HCT116 (cell line): ENCODE measurements around the gene TUBA8. TPM values are rescaled to one million over a fixed set of nuclear protein-coding genes. Genes with fewer than 3 reads are reported as not detected.
"Not testable (repeated sequence)": the region's sequence is repeated elsewhere in the genome, so short reads cannot be mapped to it uniquely, and the experiment has no call there.

ENCODE experiments used
- ATAC-seq: fragments of 200-7000 bp; cut with Tn5 transposase; 2 replicates; pipeline ENCODE4 v1.9.1; 2020; ENCODE audit warnings: mild to moderate bottlenecking, moderate library complexity
- BruUV-seq: library from RNA; stranded (reverse); fragments of 400-500 nt; replicated peaks from 2 replicates; lab custom pipeline; 2021; lab: Mats Ljungman, UMichigan
- CTCF ChIA-PET: fragments of 300-600 bp; sonication (Branson Sonifier 250); formaldehyde crosslinking; loops from one replicate; lab custom pipeline; 2021; ENCODE audit warnings: antibody characterized with exemption; lab: Charles Lee
- POLR2A ChIA-PET: fragments of 300-600, 350-600 bp; sonication (Branson Sonifier 250); formaldehyde crosslinking; loops from one replicate; lab custom pipeline; 2021; ENCODE audit warnings: antibody characterized with exemption; lab: Charles Lee
- RAD21 ChIA-PET, 2 experiments: fragments of 300-600 bp; sonication (Branson Sonifier 250); formaldehyde crosslinking; loops; one replicate each; lab custom pipeline; 2023; ENCODE audit warnings: low total read pairs in 2 of 2; ENCODE audit not compliant: uncharacterized antibody in 2 of 2, unreplicated experiment in 2 of 2, low non-redundant PET in 1 of 2; lab: Charles Lee
- DNase-seq: peaks from one replicate; pipeline ENCODE4 v3.0.0-alpha.2; 2010; ENCODE audit warnings: low read depth, low spot score
- H2AFZ ChIP-seq: fragments of 200-600 bp; shearing (Covaris generic), sonication (generic); 2 replicates; pipeline ENCODE4 v1.6.1; 2017; ENCODE audit warnings: low read depth, mixed run types, mixed read lengths, antibody characterized with exemption, low read length; ENCODE audit not compliant: poor library complexity, severe bottlenecking
- H3K27ac ChIP-seq: 2 replicates; pipeline ENCODE4 v1.5.1; 2012; ENCODE audit warnings: low read depth, low read length
- H3K27me3 ChIP-seq: fragments of 200-600 bp; sonication (generic); 2 replicates; pipeline ENCODE4 v1.6.1; 2016; ENCODE audit warnings: mixed run types, low read length, mixed read lengths; ENCODE audit not compliant: insufficient read depth
- H3K36me3 ChIP-seq, 2 experiments: fragments of 200-500 bp in 1 of 2; fragments of 200-600 bp in 1 of 2; sonication (Bioruptor generic) in 1 of 2; sonication (generic) in 1 of 2; 2 replicates each; pipeline versions ENCODE4 v1.5.1 to v1.6.1; 2014 to 2016; ENCODE audit warnings: low read length in 2 of 2, inconsistent platforms in 1 of 2, mixed read lengths in 1 of 2, mixed run types in 1 of 2; ENCODE audit not compliant: insufficient read depth in 2 of 2, control insufficient read depth in 1 of 2
- H3K4me1 ChIP-seq, 2 experiments: fragments of 200-600 bp in 1 of 2; sonication (generic) in 1 of 2; 2 replicates each; pipeline versions ENCODE4 v1.5.1 to v1.6.1; 2012 to 2017; ENCODE audit warnings: low read length in 2 of 2, inconsistent platforms in 1 of 2, mild to moderate bottlenecking in 1 of 2, mixed read lengths in 1 of 2, mixed run types in 1 of 2, moderate library complexity in 1 of 2; ENCODE audit not compliant: insufficient read depth in 2 of 2, control insufficient read depth in 1 of 2
- H3K4me2 ChIP-seq: fragments of 200-600 bp; sonication (generic); 2 replicates; pipeline ENCODE4 v1.6.1; 2017; ENCODE audit warnings: mixed run types, low read length, mixed read lengths
- H3K4me3 ChIP-seq, 2 experiments: fragments of 200-600 bp in 1 of 2; sonication (generic) in 1 of 2; replicated peaks in 1 of 2; 2 replicates each; pipeline ENCODE4 v1.5.1; 2011 to 2016; ENCODE audit warnings: low read length in 2 of 2, control low read depth in 1 of 2, low read depth in 1 of 2, mild to moderate bottlenecking in 1 of 2, mixed read lengths in 1 of 2, mixed run types in 1 of 2
- H3K79me2 ChIP-seq: fragments of 200-600 bp; sonication (generic); 2 replicates; pipeline ENCODE4 v1.6.1; 2017; ENCODE audit warnings: mild to moderate bottlenecking, mixed run types, low read length, moderate library complexity, mixed read lengths; ENCODE audit not compliant: insufficient read depth
- H3K9ac ChIP-seq: fragments of 200-600 bp; sonication (generic); 2 replicates; pipeline ENCODE4 v1.6.1; 2016; ENCODE audit warnings: low read length, mixed read lengths
- H3K9me2 ChIP-seq: fragments of 200-600 bp; sonication (generic), shearing (Covaris generic); 2 replicates; pipeline ENCODE4 v1.6.1; 2017; ENCODE audit warnings: mixed run types, mild to moderate bottlenecking, moderate library complexity; ENCODE audit not compliant: insufficient read depth
- H3K9me3 ChIP-seq, 2 experiments: fragments of 200-500 bp in 1 of 2; fragments of 200-600 bp in 1 of 2; sonication (Bioruptor generic) in 1 of 2; sonication (generic) in 1 of 2; 2 replicates each; pipeline ENCODE4 v1.6.1; 2014 to 2017; ENCODE audit warnings: low read length in 2 of 2, mixed read lengths in 2 of 2, inconsistent platforms in 1 of 2, low read depth in 1 of 2, mild to moderate bottlenecking in 1 of 2, mixed run types in 1 of 2, moderate library complexity in 1 of 2; ENCODE audit not compliant: control insufficient read depth in 1 of 2, insufficient read depth in 1 of 2
- H4K20me1 ChIP-seq: fragments of 200-600 bp; sonication (generic), shearing (Covaris generic); 2 replicates; pipeline ENCODE4 v1.6.1; 2017; ENCODE audit warnings: mixed run types, mild to moderate bottlenecking, moderate library complexity; ENCODE audit not compliant: insufficient read depth
- intact Hi-C: fragments of 100-400 bp; cut with micrococcal nuclease; formaldehyde crosslinking; loops from 2 replicates; pipeline ENCODE4 v1.10.0; 2022
- total RNA-seq: library from RNA; stranded (reverse); gene quantifications from one replicate; pipeline ENCODE4 v1.2.1, GENCODE V29; 2021; ENCODE audit not compliant: unreplicated experiment

Gene TUBA8
- total RNA-seq, 1 experiment from 2014 or later, result 2.3 TPM

DNA sequence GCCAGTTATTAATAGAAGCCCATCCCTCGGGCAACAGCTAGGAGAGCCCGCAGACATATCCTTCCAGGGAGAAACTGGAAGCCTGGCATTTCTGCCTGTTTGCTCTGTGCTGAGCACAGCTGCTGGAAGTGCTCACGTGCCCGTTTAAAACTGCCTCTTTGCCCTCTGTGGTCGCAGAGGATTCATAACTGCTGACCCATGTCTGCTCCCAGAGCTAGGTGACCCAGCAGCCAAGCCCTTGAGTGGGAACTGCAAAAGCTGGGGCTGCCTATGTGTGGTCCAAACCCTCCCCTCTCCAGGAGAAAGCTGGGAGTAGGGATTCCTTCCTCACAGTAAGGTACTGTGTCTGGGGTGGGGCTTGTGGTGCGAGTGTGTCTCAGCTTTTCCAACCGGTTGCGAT lies 54.0 kb downstream of the TUBA8 start:
- H3K9ac ChIP-seq, H3K4me2 ChIP-seq, POLR2A ChIA-PET, H3K9me2 ChIP-seq, RAD21 ChIA-PET, H3K79me2 ChIP-seq, H3K4me1 ChIP-seq, CTCF ChIA-PET, H3K4me3 ChIP-seq, H3K27ac ChIP-seq, H3K27me3 ChIP-seq, H3K9me3 ChIP-seq, DNase-seq, H4K20me1 ChIP-seq, BruUV-seq, ATAC-seq, H3K36me3 ChIP-seq, H2AFZ ChIP-seq, intact Hi-C loops: not testable (repeated sequence)

DNA sequence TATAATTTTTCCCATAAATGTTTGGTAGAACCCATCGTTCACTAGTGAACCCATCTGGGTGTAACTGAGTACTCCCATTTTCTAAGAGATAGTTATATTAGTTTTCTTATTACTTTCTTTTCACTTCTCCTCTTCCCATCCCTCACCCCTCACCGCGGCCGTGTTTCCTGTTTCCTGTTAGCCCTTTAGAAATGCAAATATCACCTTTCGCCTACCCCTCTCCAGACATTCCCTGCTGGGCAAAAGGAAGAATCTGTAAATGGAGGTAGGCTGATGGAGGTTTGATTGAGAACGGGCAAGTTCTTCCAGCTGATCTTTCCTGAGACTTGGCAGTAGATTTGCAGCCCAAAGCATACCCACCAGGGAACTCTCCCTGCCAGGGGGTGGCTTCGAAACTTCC lies 54.7 kb downstream of the TUBA8 start:
- H3K9me3 ChIP-seq, H3K36me3 ChIP-seq, H3K27me3 ChIP-seq, CTCF ChIA-PET, H3K9ac ChIP-seq, H3K4me1 ChIP-seq, H4K20me1 ChIP-seq, DNase-seq, ATAC-seq, H3K27ac ChIP-seq, H3K4me3 ChIP-seq, RAD21 ChIA-PET, intact Hi-C loops, H2AFZ ChIP-seq, BruUV-seq, POLR2A ChIA-PET, H3K79me2 ChIP-seq, H3K9me2 ChIP-seq, H3K4me2 ChIP-seq: not testable (repeated sequence)

DNA sequence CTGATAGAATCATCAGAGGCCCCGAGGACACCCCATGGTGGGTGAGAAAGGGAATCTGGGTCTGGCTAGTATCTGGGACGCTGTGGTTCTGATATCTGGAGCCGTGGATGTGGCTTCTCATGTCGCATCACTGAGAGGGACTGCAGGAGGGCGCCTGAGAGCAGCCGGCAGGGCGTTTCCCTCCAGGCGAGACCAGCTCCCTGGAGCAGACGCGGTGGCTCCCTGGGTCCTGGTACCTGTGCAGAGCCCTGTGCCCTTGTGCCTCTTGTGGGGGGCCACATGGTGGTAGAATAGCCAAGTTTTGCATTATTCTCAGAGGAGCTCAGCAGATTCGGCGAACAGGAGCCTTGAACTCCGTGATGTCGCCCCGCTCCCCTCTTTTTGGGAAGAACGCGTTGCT lies 59.7 kb downstream of the TUBA8 start:
- H3K27ac ChIP-seq, H3K79me2 ChIP-seq, ATAC-seq, H3K4me1 ChIP-seq, POLR2A ChIA-PET, H3K4me2 ChIP-seq, H4K20me1 ChIP-seq, H3K27me3 ChIP-seq, CTCF ChIA-PET, BruUV-seq, H3K4me3 ChIP-seq, intact Hi-C loops, RAD21 ChIA-PET, H3K9me2 ChIP-seq, H3K36me3 ChIP-seq, H3K9ac ChIP-seq, H3K9me3 ChIP-seq, DNase-seq, H2AFZ ChIP-seq: not testable (repeated sequence)

DNA sequence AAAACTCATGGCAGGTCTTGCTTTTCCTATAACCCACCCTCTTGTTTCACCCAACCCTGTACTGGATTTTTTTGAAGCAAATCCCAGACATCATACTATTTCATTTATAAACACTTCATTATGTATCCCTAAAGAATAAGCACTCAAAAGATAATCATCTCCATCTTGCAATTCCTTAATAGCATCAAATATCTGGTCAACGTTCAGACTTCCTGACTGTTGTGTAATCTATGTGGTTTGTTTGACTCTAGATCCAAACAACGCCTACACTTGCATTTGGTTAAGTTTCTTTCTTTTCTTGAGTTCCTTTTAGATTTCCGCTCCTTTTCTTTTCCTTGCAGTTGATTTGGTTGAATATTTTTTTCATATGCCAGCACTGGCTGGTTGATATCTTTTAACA lies 61.6 kb downstream of the TUBA8 start:
- POLR2A ChIA-PET, H3K4me1 ChIP-seq, H3K4me3 ChIP-seq, H3K79me2 ChIP-seq, H3K4me2 ChIP-seq, RAD21 ChIA-PET, H3K27ac ChIP-seq, H4K20me1 ChIP-seq, H3K36me3 ChIP-seq, BruUV-seq, H3K9me2 ChIP-seq, intact Hi-C loops, ATAC-seq, H3K9me3 ChIP-seq, DNase-seq, CTCF ChIA-PET, H3K9ac ChIP-seq, H2AFZ ChIP-seq, H3K27me3 ChIP-seq: not testable (repeated sequence)

DNA sequence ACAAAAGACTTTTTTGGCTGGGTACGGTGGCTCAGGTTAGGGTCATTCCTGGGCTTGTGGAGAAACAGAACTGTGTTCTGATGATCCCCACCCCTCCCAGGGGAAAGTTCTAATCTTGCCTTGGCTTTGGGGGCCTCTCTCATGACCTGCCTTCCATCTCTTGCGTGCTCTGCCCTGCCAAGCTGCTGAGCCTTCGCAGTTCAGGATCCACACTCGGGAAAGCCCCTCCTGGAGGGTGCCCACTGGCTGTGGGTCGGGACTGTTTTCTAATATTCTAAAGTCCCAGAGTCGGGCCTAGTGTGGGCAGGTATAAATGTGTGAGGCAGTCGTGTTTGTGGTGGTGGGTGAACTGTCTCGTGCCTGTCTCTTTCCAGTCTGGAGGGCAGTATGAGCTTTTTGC lies 62.2 kb downstream of the TUBA8 start:
- intact Hi-C loops, H3K79me2 ChIP-seq, H3K36me3 ChIP-seq, RAD21 ChIA-PET, H3K9me3 ChIP-seq, H3K4me1 ChIP-seq, H3K27me3 ChIP-seq, DNase-seq, H4K20me1 ChIP-seq, POLR2A ChIA-PET, H3K4me2 ChIP-seq, H3K9ac ChIP-seq, H3K27ac ChIP-seq, H3K9me2 ChIP-seq, H2AFZ ChIP-seq, H3K4me3 ChIP-seq, BruUV-seq, ATAC-seq, CTCF ChIA-PET: not testable (repeated sequence)
